WTC11 (cell line): ENCODE data around the gene FBXL7. TPM values are rescaled to one million over a fixed set of nuclear protein-coding genes. Genes with fewer than 3 reads are reported as not detected.

Experiments used
- ATAC-seq: fragments of 200-7000 bp; cut with Tn5 transposase; 2 replicates; pipeline ENCODE4 v1.10.0; 2021; ENCODE audit warnings: mild to moderate bottlenecking, moderate library complexity
- CTCF ChIA-PET: fragments of 300-600 bp; sonication (Branson Sonifier 250); formaldehyde crosslinking; loops from one replicate; lab custom pipeline; 2021; ENCODE audit warnings: antibody characterized with exemption; lab: Charles Lee
- POLR2A ChIA-PET: fragments of 350-600 bp; sonication (Branson Sonifier 250); formaldehyde crosslinking; loops from one replicate; lab custom pipeline; 2021; ENCODE audit warnings: antibody characterized with exemption; lab: Charles Lee
- DNase-seq: peaks from one replicate; pipeline ENCODE4 v3.0.0; 2021; ENCODE audit warnings: low spot score
- H3K27ac Mint-ChIP-seq: 2 replicates; pipeline ENCODE4 v1.8.0; 2021; ENCODE audit warnings: mixed read lengths
- H3K27me3 Mint-ChIP-seq: 2 replicates; pipeline ENCODE4 v1.8.0; 2021; ENCODE audit warnings: low read depth, mild to moderate bottlenecking, moderate library complexity, mixed read lengths
- H3K36me3 Mint-ChIP-seq: 2 replicates; pipeline ENCODE4 v1.8.0; 2021; ENCODE audit warnings: mixed read lengths
- H3K4me1 Mint-ChIP-seq: 2 replicates; pipeline ENCODE4 v1.8.0; 2022; ENCODE audit warnings: mixed read lengths
- H3K4me3 Mint-ChIP-seq: 2 replicates; pipeline ENCODE4 v1.8.0; 2021; ENCODE audit warnings: mild to moderate bottlenecking, moderate library complexity, mixed read lengths
- H3K9me3 Mint-ChIP-seq: 2 replicates; pipeline ENCODE4 v1.8.0; 2021; ENCODE audit warnings: mixed read lengths
- ELF4 ChIP-seq: sonication (generic); formaldehyde crosslinking; IDR thresholded peaks from 2 replicates; pipeline ENCODE4 v1.8.1; 2022; ENCODE audit warnings: low read depth, mild to moderate bottlenecking, moderate library complexity, missing genetic modification reagents
- ETV6 ChIP-seq: sonication (generic); formaldehyde crosslinking; IDR thresholded peaks from 2 replicates; pipeline ENCODE4 v1.8.1; 2022; ENCODE audit warnings: mild to moderate bottlenecking, missing genetic modification reagents
- FOXP1 ChIP-seq: sonication (generic); formaldehyde crosslinking; IDR thresholded peaks from 2 replicates; pipeline ENCODE4 v1.8.0; 2022; ENCODE audit warnings: missing genetic modification reagents, mild to moderate bottlenecking, moderate library complexity, borderline replicate concordance
- NFATC4 ChIP-seq: fragments of 250-450 bp; sonication (Bioruptor Pico); IDR thresholded peaks from 2 replicates; pipeline ENCODE4 v1.9.0; 2021; ENCODE audit warnings: mild to moderate bottlenecking
- PRRX2 ChIP-seq: fragments of 250-450 bp; sonication (Bioruptor Pico); IDR thresholded peaks from 2 replicates; pipeline ENCODE4 v1.8.0; 2021; ENCODE audit warnings: mild to moderate bottlenecking
- RORB ChIP-seq: fragments of 250-450 bp; sonication (Bioruptor Pico); IDR thresholded peaks from 2 replicates; pipeline ENCODE4 v1.9.0; 2021; ENCODE audit warnings: mild to moderate bottlenecking
- TCF7 ChIP-seq: sonication (generic); formaldehyde crosslinking; IDR thresholded peaks from 2 replicates; pipeline ENCODE4 v1.8.0; 2022; ENCODE audit warnings: mild to moderate bottlenecking, low read depth, missing genetic modification reagents, moderate library complexity
- TEAD1 ChIP-seq: sonication (generic); formaldehyde crosslinking; IDR thresholded peaks from 2 replicates; pipeline ENCODE4 v1.8.0; 2022; ENCODE audit warnings: mild to moderate bottlenecking, missing genetic modification reagents
- TEAD4 ChIP-seq: sonication (generic); formaldehyde crosslinking; IDR thresholded peaks from 2 replicates; pipeline ENCODE4 v1.8.0; 2022; ENCODE audit warnings: mild to moderate bottlenecking, missing genetic modification reagents
- TP53 ChIP-seq: sonication (generic); formaldehyde crosslinking; IDR thresholded peaks from 2 replicates; pipeline ENCODE4 v1.8.1; 2023; ENCODE audit warnings: mild to moderate bottlenecking, missing genetic modification reagents
- ZBTB43 ChIP-seq: sonication (generic); formaldehyde crosslinking; IDR thresholded peaks from 2 replicates; pipeline ENCODE4 v1.8.1; 2023; ENCODE audit warnings: mild to moderate bottlenecking, missing genetic modification reagents
- ZNF121 ChIP-seq: sonication (generic); formaldehyde crosslinking; IDR thresholded peaks from 2 replicates; pipeline ENCODE4 v1.8.0; 2023; ENCODE audit warnings: missing genetic modification reagents
- ZNF138 ChIP-seq: sonication (generic); formaldehyde crosslinking; conservative IDR thresholded peaks from 2 replicates; pipeline ENCODE4 v1.8.1; 2022; ENCODE audit warnings: mild to moderate bottlenecking, moderate library complexity, missing genetic modification reagents
- ZNF232 ChIP-seq: sonication (generic); formaldehyde crosslinking; IDR thresholded peaks from 2 replicates; pipeline ENCODE4 v1.8.0; 2022; ENCODE audit warnings: mild to moderate bottlenecking, missing genetic modification reagents
- ZNF396 ChIP-seq: fragments of 250-450 bp; sonication (Bioruptor Pico); IDR thresholded peaks from 2 replicates; pipeline ENCODE4 v1.8.0; 2021; ENCODE audit warnings: mild to moderate bottlenecking, moderate library complexity, borderline replicate concordance
- ZNF416 ChIP-seq: fragments of 250-450 bp; sonication (Bioruptor Pico); IDR thresholded peaks from 2 replicates; pipeline ENCODE4 v1.9.0; 2021; ENCODE audit warnings: mild to moderate bottlenecking, inconsistent platforms
- ZNF423 ChIP-seq: fragments of 250-450 bp; sonication (Bioruptor Pico); IDR thresholded peaks from 2 replicates; pipeline ENCODE4 v2.1.2; 2022; ENCODE audit warnings: mild to moderate bottlenecking, moderate library complexity
- ZNF532 ChIP-seq: fragments of 250-450 bp; sonication (Bioruptor Pico); IDR thresholded peaks from 2 replicates; pipeline ENCODE4 v1.9.0; 2021; ENCODE audit warnings: mild to moderate bottlenecking, borderline replicate concordance
- total RNA-seq: library from RNA; stranded (reverse); gene quantifications from 3 replicates; pipeline ENCODE4 v1.2.3, GENCODE V29; 2021
- TF ChIP-seq, protein P1 (sequence below): sonication (generic); formaldehyde crosslinking; IDR thresholded peaks from 2 replicates; pipeline ENCODE4 v1.8.1; 2023; ENCODE audit warnings: mild to moderate bottlenecking, missing genetic modification reagents, borderline replicate concordance
- TF ChIP-seq, protein P2 (sequence below): sonication (generic); formaldehyde crosslinking; IDR thresholded peaks from 2 replicates; pipeline ENCODE4 v1.8.0; 2022; ENCODE audit warnings: mild to moderate bottlenecking, missing genetic modification reagents
- TF ChIP-seq, protein P3 (sequence below): sonication (generic); formaldehyde crosslinking; IDR thresholded peaks from 2 replicates; pipeline ENCODE4 v1.8.1; 2022; ENCODE audit warnings: low read depth, mild to moderate bottlenecking, moderate library complexity, missing genetic modification reagents, borderline replicate concordance

Gene FBXL7
- total RNA-seq, 1 experiment from 2014 or later, result 13.8 TPM

DNA sequence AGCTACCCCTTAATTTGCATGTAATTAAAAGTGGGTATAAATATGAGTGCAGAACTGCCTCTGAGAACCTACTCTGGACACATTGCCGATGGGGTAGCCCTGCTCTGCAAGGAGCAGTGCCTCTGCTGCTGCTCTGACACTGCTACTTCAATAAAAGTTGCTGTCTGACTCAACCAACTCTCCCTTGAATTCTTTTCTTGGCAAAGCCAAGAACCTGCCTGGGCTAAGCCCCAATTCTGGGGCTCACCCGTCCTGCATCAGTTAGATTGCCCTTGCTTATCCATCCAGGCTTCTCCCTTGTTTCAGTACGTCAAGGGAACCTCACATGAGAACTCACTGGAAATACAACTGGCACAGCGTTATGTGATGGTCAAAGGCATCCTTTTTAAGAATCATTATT lies 44.1 kb downstream of the FBXL7 start:
- Mint-ChIP-seq H3K36me3 (no peaks in the 10 kb centered on the region; the same call in 1 of the 2 replicates), H3K27me3 (no peaks in the 10 kb centered on the region), H3K27ac (peak overlapping the region; percentile 91), H3K9me3 (no peaks in the 10 kb centered on the region), H3K4me1 (peaks cover 73% of the 10 kb centered on the region), H3K4me3 (no peak overlapping the region)
- no peak for DNase-seq
- CTCF ChIA-PET, result no interaction called here
- ATAC-seq, result peak; percentile 43
- POLR2A ChIA-PET, result no interaction called here
- TF ChIP-seq RORB, result no peak
- TF ChIP-seq ZNF138 (CRISPR knock-in tag), result no peak
- TF ChIP-seq ZNF396, result no peak
- TF ChIP-seq ELF4 (CRISPR knock-in tag), result no peak
- TF ChIP-seq ETV6 (CRISPR knock-in tag), result no peak

DNA sequence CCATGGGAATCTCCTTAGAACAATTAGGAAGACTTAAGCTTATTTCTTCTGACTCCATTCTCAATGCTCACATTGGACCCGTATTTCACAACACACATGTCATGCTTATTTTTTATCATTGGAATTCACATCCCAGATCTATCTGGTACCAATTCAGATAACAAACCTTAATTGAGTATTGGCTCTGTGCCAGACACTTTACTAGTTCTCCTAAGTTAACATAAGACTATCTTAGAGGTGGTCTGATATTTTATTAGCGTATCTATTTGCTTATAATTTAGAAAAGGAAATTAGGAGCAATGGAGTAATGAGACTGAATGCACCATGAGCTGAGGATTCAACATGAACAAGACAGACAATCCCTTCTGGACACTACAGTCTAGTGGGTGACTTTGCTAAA lies 45.1 kb downstream of the FBXL7 start:
- no peaks in the 10 kb centered on the region for H3K9me3 Mint-ChIP-seq
- TF ChIP-seq FOXP1 (no peak), TCF7 (CRISPR knock-in tag) (no peak), ZBTB43 (CRISPR knock-in tag) (no peak), TP53 (no peak), NFATC4 (no peak), PRRX2 (CRISPR knock-in tag) (no peak), TEAD1 (CRISPR knock-in tag) (no peak), ZNF423 (CRISPR knock-in tag) (no peak), ZNF121 (CRISPR knock-in tag) (no peak), ZNF532 (CRISPR knock-in tag) (no peak), ZNF232 (CRISPR knock-in tag) (no peak), ZNF416 (CRISPR knock-in tag) (no peak), TEAD4 (no peak), RORB (no peak)
- TF ChIP-seq, protein P1, sequence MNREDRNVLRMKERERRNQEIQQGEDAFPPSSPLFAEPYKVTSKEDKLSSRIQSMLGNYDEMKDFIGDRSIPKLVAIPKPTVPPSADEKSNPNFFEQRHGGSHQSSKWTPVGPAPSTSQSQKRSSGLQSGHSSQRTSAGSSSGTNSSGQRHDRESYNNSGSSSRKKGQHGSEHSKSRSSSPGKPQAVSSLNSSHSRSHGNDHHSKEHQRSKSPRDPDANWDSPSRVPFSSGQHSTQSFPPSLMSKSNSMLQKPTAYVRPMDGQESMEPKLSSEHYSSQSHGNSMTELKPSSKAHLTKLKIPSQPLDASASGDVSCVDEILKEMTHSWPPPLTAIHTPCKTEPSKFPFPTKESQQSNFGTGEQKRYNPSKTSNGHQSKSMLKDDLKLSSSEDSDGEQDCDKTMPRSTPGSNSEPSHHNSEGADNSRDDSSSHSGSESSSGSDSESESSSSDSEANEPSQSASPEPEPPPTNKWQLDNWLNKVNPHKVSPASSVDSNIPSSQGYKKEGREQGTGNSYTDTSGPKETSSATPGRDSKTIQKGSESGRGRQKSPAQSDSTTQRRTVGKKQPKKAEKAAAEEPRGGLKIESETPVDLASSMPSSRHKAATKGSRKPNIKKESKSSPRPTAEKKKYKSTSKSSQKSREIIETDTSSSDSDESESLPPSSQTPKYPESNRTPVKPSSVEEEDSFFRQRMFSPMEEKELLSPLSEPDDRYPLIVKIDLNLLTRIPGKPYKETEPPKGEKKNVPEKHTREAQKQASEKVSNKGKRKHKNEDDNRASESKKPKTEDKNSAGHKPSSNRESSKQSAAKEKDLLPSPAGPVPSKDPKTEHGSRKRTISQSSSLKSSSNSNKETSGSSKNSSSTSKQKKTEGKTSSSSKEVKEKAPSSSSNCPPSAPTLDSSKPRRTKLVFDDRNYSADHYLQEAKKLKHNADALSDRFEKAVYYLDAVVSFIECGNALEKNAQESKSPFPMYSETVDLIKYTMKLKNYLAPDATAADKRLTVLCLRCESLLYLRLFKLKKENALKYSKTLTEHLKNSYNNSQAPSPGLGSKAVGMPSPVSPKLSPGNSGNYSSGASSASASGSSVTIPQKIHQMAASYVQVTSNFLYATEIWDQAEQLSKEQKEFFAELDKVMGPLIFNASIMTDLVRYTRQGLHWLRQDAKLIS (CRISPR knock-in tag), result no peak
- TF ChIP-seq, protein P2, sequence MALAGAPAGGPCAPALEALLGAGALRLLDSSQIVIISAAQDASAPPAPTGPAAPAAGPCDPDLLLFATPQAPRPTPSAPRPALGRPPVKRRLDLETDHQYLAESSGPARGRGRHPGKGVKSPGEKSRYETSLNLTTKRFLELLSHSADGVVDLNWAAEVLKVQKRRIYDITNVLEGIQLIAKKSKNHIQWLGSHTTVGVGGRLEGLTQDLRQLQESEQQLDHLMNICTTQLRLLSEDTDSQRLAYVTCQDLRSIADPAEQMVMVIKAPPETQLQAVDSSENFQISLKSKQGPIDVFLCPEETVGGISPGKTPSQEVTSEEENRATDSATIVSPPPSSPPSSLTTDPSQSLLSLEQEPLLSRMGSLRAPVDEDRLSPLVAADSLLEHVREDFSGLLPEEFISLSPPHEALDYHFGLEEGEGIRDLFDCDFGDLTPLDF (CRISPR knock-in tag), result no peak
- TF ChIP-seq, protein P3, sequence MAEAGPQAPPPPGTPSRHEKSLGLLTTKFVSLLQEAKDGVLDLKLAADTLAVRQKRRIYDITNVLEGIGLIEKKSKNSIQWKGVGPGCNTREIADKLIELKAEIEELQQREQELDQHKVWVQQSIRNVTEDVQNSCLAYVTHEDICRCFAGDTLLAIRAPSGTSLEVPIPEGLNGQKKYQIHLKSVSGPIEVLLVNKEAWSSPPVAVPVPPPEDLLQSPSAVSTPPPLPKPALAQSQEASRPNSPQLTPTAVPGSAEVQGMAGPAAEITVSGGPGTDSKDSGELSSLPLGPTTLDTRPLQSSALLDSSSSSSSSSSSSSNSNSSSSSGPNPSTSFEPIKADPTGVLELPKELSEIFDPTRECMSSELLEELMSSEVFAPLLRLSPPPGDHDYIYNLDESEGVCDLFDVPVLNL, result no peak
- ATAC-seq (no peak), DNase-seq (no peak)
- H3K27me3 Mint-ChIP-seq, result no peaks in the 10 kb centered on the region
- no peak overlapping the region for H3K4me3 Mint-ChIP-seq
- CTCF ChIA-PET, result no interaction called here
- no peak overlapping the region for H3K27ac Mint-ChIP-seq
- H3K36me3 Mint-ChIP-seq, result no peaks in the 10 kb centered on the region; the same call in 1 of the 2 replicates
- peaks cover 74% of the 10 kb centered on the region for H3K4me1 Mint-ChIP-seq
- POLR2A ChIA-PET, result no interaction called here
